ENCODE measurements around the gene CACNA2D3.

GRCh38 chr3:54591157-54591556 lies 468.8 kb downstream of the CACNA2D3 start:
- TF ChIP-seq POLR2A (IDR thresholded peaks at IDR 0.05) (no peak), CTCF (IDR thresholded peaks at IDR 0.05) (no peak)

Measured in lower leg skin (tissue), 3 donors.